ENCODE measurements around the gene TSPY2.
"Not testable (repeated sequence)": the region's sequence is repeated elsewhere in the genome, so short reads cannot be mapped to it uniquely, and the experiment has no call there.

Gene TSPY2, protein sequence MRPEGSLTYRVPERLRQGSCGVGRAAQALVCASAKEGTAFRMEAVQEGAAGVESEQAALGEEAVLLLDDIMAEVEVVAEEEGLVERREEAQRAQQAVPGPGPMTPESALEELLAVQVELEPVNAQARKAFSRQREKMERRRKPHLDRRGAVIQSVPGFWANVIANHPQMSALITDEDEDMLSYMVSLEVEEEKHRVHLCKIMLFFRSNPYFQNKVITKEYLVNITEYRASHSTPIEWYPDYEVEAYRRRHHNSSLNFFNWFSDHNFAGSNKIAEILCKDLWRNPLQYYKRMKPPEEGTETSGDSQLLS

DNA sequence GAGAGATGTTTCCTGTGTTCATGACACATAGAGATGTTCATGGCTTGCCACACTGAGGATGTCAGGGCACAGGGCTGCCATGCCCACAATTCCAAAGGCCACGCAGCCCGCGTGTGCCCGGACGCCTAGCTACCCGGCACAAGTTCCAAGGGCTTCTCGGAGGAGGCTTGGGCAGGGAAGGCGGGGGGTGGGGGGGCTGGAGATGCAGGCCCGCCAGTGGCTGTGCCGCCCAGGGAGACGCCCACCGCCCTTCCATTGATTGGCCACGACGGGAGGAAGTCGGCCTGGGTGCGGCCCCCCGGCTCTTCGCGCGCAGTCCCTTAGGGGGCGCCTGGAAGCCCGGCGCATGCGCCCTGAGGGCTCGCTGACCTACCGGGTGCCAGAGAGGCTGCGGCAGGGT lies at the start of gene TSPY2:
Gene TSPY2, plus strand, starts transcription at position 301 of the 400 bp plus-strand sequence. Its CDS starts 46 bp downstream, at position 347.
- DNase-seq (ENCODE audit: low read depth in 2 of 2): not testable (repeated sequence)

GRCh38 chrY:6209565-6209964 lies 36.5 kb upstream of the TSPY2 start:
- not testable (repeated sequence) for DNase-seq (ENCODE audit: low read depth in 2 of 2)

GRCh38 chrY:6217045-6217444 lies 29.0 kb upstream of the TSPY2 start:
- DNase-seq (ENCODE audit: low read depth in 2 of 2): not testable (repeated sequence)

- DNase-seq (ENCODE audit: low read depth in 2 of 2): not testable (repeated sequence)
Observed at GRCh38 chrY:6269839-6270238, 23.8 kb downstream of the TSPY2 start.

Data from stimulated activated CD8-positive, alpha-beta memory T cell treated with anti-CD3 and anti-CD28 coated beads, Interleukin-15, amount 100 ng/mL, for 48 hours (primary cell).